Stromal cell of bone marrow (primary cell): ENCODE measurements around the gene CDH13.

Source experiments
- DNase-seq: peaks from one replicate; pipeline ENCODE4 v3.0.0-alpha.2; 2012; ENCODE audit warnings: low read depth

Gene CDH13

DNA sequence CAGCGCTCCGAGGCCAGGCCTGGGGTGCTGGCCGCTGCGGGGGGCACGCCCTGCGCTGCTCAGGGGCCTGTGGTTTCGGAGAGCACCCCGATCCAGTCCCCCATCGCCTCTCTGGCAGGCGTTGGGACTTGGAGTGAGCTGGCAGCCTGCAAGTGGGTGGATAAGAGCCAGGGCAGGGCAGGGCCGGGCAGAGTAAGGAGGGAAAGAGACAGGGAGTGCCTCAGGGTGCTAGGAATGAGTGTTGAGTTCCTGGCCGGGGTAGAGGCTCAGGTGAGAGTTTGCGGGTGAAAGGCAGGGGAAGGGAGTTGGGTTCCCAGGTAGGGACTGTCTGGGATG, 1.3 kb downstream of the CDH13 start:
- no peak for DNase-seq

- no peak for DNase-seq
Observed at GRCh38 chr16:82628711-82629110, 1.9 kb downstream of the CDH13 start.

DNA sequence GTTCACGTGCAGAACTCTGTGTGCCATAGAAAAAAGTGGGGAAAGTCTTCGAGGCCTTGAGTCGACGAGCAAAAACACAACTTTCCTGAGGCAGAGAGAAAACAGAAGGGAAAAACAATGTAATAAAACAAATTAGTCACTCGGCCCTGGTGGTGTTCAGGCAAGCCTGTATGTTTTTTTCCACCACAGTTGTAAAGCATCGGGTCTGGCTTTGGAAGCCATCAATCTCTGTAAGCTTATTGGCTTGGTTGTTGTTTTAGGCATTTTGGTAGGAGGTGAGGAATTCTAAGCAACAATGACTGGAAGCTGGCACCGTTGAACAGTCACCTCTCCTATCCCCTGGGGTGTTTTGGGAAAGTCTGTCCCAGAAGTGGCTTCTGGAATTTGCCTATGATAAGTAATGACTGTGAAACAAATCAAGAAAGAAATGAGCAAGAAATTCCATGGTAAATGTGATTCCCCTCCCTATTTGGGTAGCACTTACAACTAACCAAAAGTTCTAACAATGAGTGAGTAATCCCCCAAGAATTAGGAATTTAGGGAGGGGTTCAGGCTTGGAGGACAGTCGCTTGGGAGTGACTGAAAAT, 2.8 kb downstream of the CDH13 start:
- DNase-seq = peak; percentile 45

- DNase-seq = no peak
Observed at GRCh38 chr16:82630219-82630618, 3.5 kb downstream of the CDH13 start.

- DNase-seq = no peak
Observed at GRCh38 chr16:82630688-82631087, 3.9 kb downstream of the CDH13 start.

GRCh38 chr16:82631701-82632685, 5.2 kb downstream of the CDH13 start:
- no peak for DNase-seq

DNA sequence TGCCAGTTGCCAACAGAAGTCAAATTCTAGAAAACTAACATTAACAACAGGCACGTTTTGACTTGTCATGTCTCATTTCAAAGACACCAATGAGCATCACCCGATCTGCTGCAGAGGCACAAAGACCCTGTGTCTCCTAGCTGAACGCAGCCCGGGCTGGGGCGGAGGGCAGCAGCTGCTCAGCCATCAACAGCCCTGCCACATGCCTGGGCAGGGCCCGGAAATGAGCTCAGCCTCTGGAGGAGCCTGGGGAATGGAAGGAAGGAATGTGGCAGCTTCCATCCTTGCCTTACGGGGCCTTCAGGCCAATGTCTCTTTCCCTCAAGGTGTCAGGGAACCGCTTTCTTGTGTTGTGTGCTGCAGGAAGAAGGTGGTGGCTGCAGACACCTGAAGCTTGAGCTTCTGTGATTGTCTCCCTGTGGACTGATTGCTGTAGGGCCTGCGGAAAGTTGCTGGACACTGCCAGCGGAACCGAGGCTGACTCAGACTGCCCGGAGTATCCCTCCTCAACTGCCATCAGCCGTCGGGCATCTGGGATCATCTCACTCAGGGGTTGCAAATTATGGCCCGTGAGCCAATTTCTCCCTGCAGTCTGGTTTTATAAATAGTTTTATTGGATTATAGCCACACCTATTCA, 7.3 kb downstream of the CDH13 start:
- no peak for DNase-seq

GRCh38 chr16:82634955-82635610, 8.3 kb downstream of the CDH13 start:
- no peak for DNase-seq

GRCh38 chr16:82636485-82636884, 9.7 kb downstream of the CDH13 start:
- no peak for DNase-seq

- DNase-seq = no peak
Observed at GRCh38 chr16:82636958-82637357, 10.2 kb downstream of the CDH13 start.

DNA sequence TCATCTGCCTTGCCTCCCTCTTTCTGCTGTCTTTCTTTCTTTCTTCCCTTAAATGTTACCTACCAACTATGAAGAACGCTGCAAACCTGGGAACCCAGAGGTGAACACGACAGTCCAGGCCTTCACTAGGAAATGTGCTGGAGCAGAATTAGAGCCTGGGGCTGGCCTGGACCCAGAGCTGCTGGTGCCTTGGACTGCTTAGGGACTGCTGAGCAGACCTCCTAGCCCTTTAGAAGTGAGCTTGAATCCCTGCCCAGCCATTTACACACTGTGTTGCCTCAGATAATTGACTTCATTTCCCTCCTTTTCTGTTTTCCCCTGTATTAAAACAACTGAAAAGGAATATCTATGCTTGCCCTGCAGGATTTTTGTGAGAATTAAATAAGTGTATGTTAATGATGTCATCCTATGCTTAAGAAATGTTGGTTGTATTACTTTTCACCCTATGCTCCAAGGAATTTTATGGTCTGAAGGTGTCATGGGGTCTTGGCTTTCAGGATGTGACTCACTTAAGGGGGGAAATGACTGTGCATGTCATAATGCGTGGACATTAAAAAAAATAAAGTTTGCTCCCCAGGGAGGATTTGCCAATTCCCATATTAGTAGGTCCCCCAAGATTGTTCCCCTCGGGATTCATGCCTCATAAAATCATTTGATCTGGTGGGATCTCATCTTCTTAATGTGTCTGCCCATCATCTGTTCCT, 11.5 kb downstream of the CDH13 start:
- DNase-seq = peak; percentile 43

DNA sequence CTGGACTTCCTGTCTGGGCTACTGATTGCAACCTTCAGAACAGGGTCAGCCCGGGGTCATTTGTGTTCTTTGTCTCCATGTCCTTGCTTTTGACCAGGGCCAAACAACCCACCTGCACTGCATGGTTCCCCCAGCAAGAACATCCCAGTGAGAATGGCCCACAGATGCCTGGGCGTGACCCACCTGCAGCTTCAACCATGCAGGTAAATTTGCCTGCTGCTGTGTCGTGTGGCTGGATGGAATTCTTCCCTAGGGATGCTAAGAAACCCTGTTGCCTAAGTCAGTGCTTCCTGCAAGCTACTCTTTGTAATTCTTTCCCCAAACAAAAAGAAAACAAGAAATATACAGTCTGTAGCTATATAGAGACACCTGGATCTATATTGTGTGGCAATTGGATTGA, 12.5 kb downstream of the CDH13 start:
- DNase-seq = no peak

DNA sequence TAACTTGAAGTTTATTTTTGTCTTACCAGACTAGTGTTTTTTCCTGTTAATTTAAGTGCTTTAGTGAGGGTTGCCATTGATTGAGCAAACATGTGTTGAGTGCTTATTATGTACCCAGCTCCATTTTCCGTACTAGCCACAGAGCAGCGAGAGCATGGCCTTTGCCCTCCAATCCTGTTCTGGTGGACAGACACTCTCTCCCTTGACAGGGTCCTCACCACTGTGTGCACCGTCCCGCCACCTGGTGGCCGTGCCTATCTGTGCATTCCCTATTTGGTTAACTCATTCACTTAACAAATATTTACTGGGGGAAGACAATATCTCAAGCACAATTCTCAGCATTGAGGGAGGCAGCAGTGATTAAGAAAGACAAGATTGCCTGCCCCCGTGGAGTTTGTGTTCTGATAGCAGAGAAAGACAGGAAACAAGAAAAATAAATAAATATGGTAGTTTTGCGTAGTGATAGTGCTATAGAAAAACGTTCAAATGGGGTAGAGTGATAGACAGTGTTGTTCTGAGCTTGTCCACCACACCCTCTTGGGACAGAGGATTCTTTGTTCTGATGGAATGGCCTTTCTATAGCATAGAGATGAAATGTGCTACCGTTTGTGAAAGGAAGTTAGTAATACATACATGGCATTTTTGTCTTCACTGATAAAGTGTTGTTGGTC, 13.0 kb downstream of the CDH13 start:
- DNase-seq = no peak

- no peak for DNase-seq
Observed at GRCh38 chr16:82641336-82641984, 14.7 kb downstream of the CDH13 start.

DNA sequence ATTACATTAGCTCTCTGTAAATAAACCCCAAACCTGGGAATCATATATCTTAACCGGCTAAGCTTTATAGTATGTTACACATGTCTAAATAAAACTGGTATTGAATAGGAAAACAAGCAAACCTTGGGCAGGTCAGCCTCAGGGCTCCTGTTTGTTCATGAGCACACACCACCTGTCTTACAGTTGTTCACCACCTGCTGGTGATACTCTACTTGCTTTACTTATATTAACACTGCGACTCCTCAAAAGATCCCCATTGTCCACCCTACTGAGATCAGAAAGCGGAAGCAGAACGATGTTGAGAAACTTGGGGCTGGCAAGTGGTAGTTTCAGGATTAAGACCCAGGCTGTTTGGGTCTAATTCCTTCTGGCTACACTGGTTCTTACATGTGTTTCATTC, 16.4 kb downstream of the CDH13 start:
- no peak for DNase-seq

GRCh38 chr16:82643936-82644630, 17.3 kb downstream of the CDH13 start:
- DNase-seq = no peak

- no peak for DNase-seq
Observed at GRCh38 chr16:82646504-82646903, 19.7 kb downstream of the CDH13 start.

DNA sequence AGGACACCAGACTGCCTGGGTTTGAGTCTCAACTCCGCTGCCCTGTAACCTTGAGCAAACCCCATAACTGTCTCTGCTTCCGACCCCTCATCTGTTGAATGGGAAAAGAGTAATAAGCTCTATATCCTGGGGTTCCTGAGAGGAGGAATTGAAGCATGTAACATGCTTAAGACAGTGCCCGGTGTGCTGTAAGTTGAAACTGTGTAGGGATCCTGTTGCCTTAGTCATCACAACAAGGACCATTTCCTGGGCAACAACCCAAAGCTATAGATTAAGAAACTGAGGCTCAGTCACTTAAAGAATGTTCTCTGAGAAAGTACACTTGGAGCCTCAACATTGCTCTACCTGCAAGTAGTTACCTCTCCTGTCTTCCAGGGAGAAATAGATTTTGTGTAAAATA, 23.0 kb downstream of the CDH13 start:
- DNase-seq = no peak

GRCh38 chr16:82650804-82651203, 24.0 kb downstream of the CDH13 start:
- DNase-seq = no peak

DNA sequence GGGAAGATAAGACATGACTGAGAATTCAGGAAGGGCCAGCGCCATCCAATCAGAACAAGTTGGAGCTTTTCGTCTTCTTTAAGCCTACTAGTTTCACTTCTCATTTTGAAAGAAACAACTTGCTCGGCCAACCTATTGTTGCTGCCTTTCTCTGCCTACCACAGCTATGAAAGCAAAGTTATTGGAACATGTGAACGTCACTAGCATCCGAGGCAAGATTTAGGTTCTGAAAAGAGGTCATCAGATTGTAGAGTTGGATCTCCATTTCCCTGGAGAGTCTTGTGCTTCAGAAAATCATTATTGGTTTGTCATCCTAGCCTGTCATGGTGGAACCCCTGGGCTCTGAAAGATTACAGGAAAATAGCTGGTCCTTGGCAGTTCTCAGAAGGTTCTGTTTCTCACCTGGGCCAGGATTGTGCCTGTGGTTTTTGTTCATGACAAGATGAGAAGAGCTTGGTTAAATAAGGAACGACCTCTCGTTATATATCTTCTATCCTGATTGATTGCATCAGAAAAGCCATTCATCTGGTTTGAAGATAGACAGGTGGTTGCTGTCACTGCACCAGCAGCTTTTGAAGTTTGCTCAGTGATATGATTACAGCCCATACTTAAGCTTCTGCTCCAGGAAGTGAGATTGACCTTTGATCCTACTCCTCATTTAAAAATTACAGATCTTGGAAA, 25.3 kb downstream of the CDH13 start:
- DNase-seq = no peak
